ENCODE data around the gene OR5AU1.

DNA sequence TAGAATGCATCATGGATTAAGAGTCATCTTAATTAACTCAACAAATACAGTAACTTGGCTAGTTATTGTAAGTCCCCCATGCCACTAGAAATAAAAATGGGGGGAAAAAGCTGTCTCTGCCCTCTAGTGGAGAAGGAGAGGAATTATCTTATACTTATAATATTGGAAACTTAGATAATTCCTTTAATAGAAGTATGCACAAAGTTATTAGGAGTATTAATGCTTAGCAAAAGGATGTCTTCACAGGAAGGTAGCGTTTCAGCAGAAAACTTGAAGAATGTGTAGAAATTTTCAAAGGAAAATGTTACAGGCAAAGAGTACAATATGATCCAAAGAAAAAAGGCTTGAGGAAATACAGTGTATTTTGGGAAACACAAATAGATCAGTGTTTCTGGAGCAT lies 19.8 kb downstream of the OR5AU1 start:
- TF ChIP-seq POLR2AphosphoS5 (IDR thresholded peaks at IDR 0.05; ENCODE audit: low read depth, low read length), result no peak
- no peak for TF ChIP-seq TAF1 (IDR thresholded peaks at IDR 0.05; ENCODE audit: low read depth, low read length)
- no peak for TF ChIP-seq POLR2A (IDR thresholded peaks at IDR 0.05; ENCODE audit: low read depth, low read length)
- TF ChIP-seq PAX5 (IDR thresholded peaks at IDR 0.05; ENCODE audit: insufficient read depth, low read length, severe bottlenecking), result no peak
- no peak for TF ChIP-seq POU2F2 (IDR thresholded peaks at IDR 0.05; ENCODE audit: low read depth, low read length)
